ENCODE data around the gene MSL3B.
A peak's percentile ranks its signal among the peaks of the same experiment; 100 is the strongest.

MSL3B gene

DNA sequence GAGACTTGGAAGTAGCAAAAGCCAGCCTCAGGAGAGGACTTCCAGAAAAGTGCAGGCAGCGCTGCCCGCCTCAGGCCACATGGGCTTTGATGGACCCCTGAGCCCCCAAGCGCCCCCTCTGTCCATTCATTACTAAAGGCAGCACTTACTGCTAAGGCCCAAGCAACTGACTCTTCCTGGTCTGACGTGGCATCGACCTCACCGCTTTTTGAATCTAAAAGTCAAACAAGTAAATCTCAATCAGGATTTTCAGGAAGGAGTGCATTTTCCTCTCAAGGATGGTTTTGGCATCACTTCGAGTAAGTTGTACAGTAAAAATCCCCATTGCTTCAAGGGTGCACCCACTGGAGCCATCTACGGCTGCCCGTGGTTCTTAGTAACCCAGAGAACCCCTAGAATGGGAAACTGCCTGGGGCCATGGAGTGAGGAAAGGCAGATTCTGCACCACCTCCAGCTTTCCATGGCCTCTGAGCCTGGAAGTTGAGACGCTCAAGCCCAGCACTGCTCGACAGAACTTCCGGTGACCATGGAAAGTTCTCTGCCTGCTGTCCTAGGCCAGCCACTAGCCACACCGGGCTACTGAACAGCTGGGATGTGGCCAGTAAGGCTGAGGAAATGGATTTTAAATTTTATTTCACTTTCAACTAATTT, 20.8 kb downstream of the MSL3B start:
- Histone ChIP-seq H3K27ac (ENCODE audit: low read length) (peak overlapping the region; percentile 45), H3K4me3 (ENCODE audit: low read depth in 2 of 2, low read length in 2 of 2) (no peak overlapping the region), H3K9me3 (ENCODE audit: control insufficient read depth, insufficient read depth, low read depth, low read length) (no peaks in the 10 kb centered on the region), H3K4me1 (ENCODE audit: control insufficient read depth, insufficient read depth, low read length) (peaks cover 16% of the 10 kb centered on the region), H3K36me3 (ENCODE audit: control insufficient read depth, insufficient read depth, low read length) (peaks cover 48% of the 10 kb centered on the region), H3K27me3 (ENCODE audit: control insufficient read depth, insufficient read depth, low read length) (no peaks in the 10 kb centered on the region)
- ATAC-seq (no peak), DNase-seq (ENCODE audit: low read depth, low spot score) (no peak)
- TF ChIP-seq TCF7L2 (IDR thresholded peaks at IDR 0.05; ENCODE audit: low read depth, low read length) = no peak
- no peak for TF ChIP-seq SIN3A (IDR thresholded peaks at IDR 0.05; ENCODE audit: borderline replicate concordance, insufficient read depth, low read depth, low read length)
- TF ChIP-seq POLR2AphosphoS5 (IDR thresholded peaks at IDR 0.05; ENCODE audit: low read depth, low read length) = no peak
- no peak for TF ChIP-seq CTCF (IDR thresholded peaks at IDR 0.05)
- TF ChIP-seq, protein P1, sequence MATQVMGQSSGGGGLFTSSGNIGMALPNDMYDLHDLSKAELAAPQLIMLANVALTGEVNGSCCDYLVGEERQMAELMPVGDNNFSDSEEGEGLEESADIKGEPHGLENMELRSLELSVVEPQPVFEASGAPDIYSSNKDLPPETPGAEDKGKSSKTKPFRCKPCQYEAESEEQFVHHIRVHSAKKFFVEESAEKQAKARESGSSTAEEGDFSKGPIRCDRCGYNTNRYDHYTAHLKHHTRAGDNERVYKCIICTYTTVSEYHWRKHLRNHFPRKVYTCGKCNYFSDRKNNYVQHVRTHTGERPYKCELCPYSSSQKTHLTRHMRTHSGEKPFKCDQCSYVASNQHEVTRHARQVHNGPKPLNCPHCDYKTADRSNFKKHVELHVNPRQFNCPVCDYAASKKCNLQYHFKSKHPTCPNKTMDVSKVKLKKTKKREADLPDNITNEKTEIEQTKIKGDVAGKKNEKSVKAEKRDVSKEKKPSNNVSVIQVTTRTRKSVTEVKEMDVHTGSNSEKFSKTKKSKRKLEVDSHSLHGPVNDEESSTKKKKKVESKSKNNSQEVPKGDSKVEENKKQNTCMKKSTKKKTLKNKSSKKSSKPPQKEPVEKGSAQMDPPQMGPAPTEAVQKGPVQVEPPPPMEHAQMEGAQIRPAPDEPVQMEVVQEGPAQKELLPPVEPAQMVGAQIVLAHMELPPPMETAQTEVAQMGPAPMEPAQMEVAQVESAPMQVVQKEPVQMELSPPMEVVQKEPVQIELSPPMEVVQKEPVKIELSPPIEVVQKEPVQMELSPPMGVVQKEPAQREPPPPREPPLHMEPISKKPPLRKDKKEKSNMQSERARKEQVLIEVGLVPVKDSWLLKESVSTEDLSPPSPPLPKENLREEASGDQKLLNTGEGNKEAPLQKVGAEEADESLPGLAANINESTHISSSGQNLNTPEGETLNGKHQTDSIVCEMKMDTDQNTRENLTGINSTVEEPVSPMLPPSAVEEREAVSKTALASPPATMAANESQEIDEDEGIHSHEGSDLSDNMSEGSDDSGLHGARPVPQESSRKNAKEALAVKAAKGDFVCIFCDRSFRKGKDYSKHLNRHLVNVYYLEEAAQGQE (IDR thresholded peaks at IDR 0.05; ENCODE audit: insufficient read depth in 1 of 2, low read depth in 2 of 2, low read length in 1 of 2) = no peak
- intact Hi-C loops (cut with micrococcal nuclease; ENCODE audit: unreplicated experiment) = no loop called here
- ChIA-PET POLR2A (interaction anchor here (0.6 to 0.8 kb wide), 2 partner anchors 127 to 675 kb away, joined by 3 read pairs; no protein-coding TSS in a partner anchor), CTCF (no interaction called here)
- in situ Hi-C loops (cut with HindIII; ENCODE audit: low pct_unique_long_range_greater_than_20kb, low sequenced_read_pairs) = no loop called here
- BruUV-seq (replicated peaks) = no TSS peak

DNA sequence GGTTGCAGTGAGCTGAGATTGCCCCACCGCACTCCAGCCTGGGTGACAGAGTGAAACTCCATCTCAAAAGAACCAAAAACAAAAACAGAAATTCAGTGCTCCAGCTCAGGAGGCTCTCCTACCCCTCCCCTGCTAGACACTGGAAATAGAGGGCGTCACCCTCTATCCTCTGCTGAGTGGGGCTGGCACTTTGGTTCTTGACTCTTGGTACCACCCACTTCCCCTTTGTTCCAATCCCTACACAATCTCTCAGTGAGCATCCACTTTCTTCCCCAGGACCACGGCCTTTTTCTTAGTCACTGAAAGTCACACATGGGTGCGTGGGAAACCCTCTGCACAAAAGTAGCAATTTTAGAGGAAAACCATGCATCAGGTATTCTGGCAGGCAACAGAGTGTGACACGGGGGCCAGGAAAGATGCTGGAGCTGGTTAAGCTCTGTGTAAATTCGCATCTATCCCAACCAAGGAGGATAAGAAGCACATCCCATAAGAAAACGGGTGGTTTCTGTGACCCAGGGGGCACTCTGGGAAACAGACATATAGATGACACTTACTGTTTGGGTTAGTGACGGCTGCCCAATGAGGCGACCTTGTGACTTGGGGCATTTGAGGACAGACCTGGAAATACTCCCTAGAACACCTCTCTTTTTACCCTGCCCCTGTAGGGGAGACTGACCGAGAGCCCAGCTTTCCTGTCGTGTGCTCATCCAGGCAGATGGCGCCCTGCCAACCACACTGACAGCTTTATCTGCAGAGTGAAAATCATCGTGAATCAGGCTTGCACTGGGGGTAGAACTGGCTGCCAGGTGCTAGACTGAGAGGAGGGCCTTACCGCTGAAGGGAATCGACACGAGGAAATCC, 21.6 kb downstream of the MSL3B start:
- peaks cover 53% of the 10 kb centered on the region for H3K36me3 ChIP-seq (ENCODE audit: control insufficient read depth, insufficient read depth, low read length)
- intact Hi-C loops (cut with micrococcal nuclease; ENCODE audit: unreplicated experiment) (no loop called here), in situ Hi-C loops (cut with HindIII; ENCODE audit: low pct_unique_long_range_greater_than_20kb, low sequenced_read_pairs) (no loop called here)
- no peak overlapping the region for H3K4me3 ChIP-seq (ENCODE audit: low read depth in 2 of 2, low read length in 2 of 2)
- TF ChIP-seq POLR2AphosphoS5 (IDR thresholded peaks at IDR 0.05; ENCODE audit: low read depth, low read length) (no peak), CTCF (IDR thresholded peaks at IDR 0.05) (no peak), TCF7L2 (IDR thresholded peaks at IDR 0.05; ENCODE audit: low read depth, low read length) (no peak), SIN3A (IDR thresholded peaks at IDR 0.05; ENCODE audit: borderline replicate concordance, insufficient read depth, low read depth, low read length) (no peak)
- TF ChIP-seq, protein P1 (IDR thresholded peaks at IDR 0.05; ENCODE audit: insufficient read depth in 1 of 2, low read depth in 2 of 2, low read length in 1 of 2) = no peak
- ChIA-PET CTCF (no interaction called here), POLR2A (interaction anchor here (0.6 kb wide), 3 partner anchors 441 to 675 kb away, joined by 3 to 13 read pairs (median 3); no protein-coding TSS in a partner anchor)
- H3K27ac ChIP-seq (ENCODE audit: low read length) = peak overlapping the region; percentile 45; the same call in 1 of the 2 replicates
- no TSS peak for BruUV-seq (replicated peaks)
- ATAC-seq = no peak
- H3K27me3 ChIP-seq (ENCODE audit: control insufficient read depth, insufficient read depth, low read length) = no peaks in the 10 kb centered on the region
- no peaks in the 10 kb centered on the region for H3K9me3 ChIP-seq (ENCODE audit: control insufficient read depth, insufficient read depth, low read depth, low read length)
- H3K4me1 ChIP-seq (ENCODE audit: control insufficient read depth, insufficient read depth, low read length) = peaks cover 11% of the 10 kb centered on the region
- DNase-seq (ENCODE audit: low read depth, low spot score) = no peak
